WERI-Rb-1 (cell line): ENCODE measurements around the gene PILRA.

Experiments
- DNase-seq: peaks from one replicate; pipeline ENCODE4 v3.0.0-alpha.2; 2020
- H3K27ac ChIP-seq: fragments of 250-450 bp; sonication (Bioruptor Pico); 2 replicates; pipeline ENCODE4 v1.5.1; 2020; ENCODE audit warnings: mild to moderate bottlenecking, moderate library complexity
- H3K27me3 ChIP-seq: fragments of 250-450 bp; sonication (Bioruptor Pico); 2 replicates; pipeline ENCODE4 v1.5.1; 2021; ENCODE audit warnings: mild to moderate bottlenecking, low read depth, moderate library complexity; ENCODE audit not compliant: insufficient read depth, severe bottlenecking
- H3K36me3 ChIP-seq: fragments of 250-450 bp; sonication (Bioruptor Pico); 2 replicates; pipeline ENCODE4 v1.5.1; 2020; ENCODE audit warnings: mild to moderate bottlenecking, moderate library complexity
- H3K4me3 ChIP-seq: 2 replicates; pipeline ENCODE4 v1.5.1; 2011; ENCODE audit warnings: low read depth, mild to moderate bottlenecking, control low read depth, low read length
- H3K9me3 ChIP-seq: fragments of 250-450 bp; sonication (Bioruptor Pico); 2 replicates; pipeline ENCODE4 v1.5.1; 2021; ENCODE audit warnings: mild to moderate bottlenecking, moderate library complexity; ENCODE audit not compliant: severe bottlenecking
- TF ChIP-seq, protein P1 (sequence below): IDR thresholded peaks from 2 replicates; pipeline ENCODE4 v1.5.1; 2011; ENCODE audit warnings: low read depth, mild to moderate bottlenecking, control low read depth, inconsistent platforms, low read length

PILRA gene

DNA sequence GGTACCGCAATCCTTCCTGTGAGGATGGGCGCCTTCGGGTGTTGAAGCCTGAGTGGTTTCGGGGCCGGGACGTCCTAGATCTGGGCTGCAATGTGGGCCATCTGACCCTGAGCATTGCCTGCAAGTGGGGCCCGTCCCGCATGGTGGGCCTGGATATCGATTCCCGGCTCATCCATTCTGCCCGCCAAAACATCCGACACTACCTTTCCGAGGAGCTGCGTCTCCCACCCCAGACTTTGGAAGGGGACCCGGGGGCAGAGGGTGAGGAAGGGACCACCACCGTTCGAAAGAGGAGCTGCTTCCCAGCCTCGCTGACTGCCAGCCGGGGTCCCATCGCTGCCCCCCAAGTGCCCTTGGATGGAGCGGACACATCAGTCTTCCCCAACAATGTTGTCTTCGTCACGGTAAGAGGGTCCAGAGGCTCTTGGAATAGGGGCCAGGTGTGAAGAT, 58.0 kb downstream of the PILRA start:
- TF ChIP-seq, protein P1, sequence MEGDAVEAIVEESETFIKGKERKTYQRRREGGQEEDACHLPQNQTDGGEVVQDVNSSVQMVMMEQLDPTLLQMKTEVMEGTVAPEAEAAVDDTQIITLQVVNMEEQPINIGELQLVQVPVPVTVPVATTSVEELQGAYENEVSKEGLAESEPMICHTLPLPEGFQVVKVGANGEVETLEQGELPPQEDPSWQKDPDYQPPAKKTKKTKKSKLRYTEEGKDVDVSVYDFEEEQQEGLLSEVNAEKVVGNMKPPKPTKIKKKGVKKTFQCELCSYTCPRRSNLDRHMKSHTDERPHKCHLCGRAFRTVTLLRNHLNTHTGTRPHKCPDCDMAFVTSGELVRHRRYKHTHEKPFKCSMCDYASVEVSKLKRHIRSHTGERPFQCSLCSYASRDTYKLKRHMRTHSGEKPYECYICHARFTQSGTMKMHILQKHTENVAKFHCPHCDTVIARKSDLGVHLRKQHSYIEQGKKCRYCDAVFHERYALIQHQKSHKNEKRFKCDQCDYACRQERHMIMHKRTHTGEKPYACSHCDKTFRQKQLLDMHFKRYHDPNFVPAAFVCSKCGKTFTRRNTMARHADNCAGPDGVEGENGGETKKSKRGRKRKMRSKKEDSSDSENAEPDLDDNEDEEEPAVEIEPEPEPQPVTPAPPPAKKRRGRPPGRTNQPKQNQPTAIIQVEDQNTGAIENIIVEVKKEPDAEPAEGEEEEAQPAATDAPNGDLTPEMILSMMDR, result no peak
- no peak for DNase-seq
- Histone ChIP-seq H3K27me3 (no peaks in the 10 kb centered on the region), H3K27ac (no peak overlapping the region; the same call in 1 of the 2 replicates), H3K9me3 (no peaks in the 10 kb centered on the region), H3K36me3 (peaks cover 57% of the 10 kb centered on the region), H3K4me3 (no peak overlapping the region)

DNA sequence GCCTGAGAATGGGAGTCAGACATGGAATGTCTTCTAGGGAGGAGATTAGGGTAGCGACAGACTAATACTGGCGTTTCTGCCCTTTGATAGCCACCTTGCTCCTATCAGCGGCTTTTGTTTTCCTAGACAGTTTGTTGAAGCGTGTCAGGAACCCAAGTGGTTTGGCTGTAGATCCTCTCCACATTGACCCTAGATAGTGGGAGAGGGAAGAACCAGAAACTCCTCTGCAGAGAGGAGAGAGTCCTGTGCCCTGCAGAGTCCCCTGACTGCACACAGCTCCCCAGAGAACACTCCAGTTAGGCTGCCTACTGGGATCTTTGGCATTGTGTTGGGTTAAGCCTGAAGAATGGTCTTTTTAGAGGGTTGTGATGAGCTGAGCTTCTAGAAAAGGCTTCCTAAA, 58.8 kb downstream of the PILRA start:
- H3K4me3 ChIP-seq, result no peak overlapping the region
- TF ChIP-seq, protein P1, result no peak
- no peaks in the 10 kb centered on the region for H3K27me3 ChIP-seq
- DNase-seq, result no peak
- H3K9me3 ChIP-seq, result no peaks in the 10 kb centered on the region
- no peak overlapping the region for H3K27ac ChIP-seq
- H3K36me3 ChIP-seq, result peaks cover 57% of the 10 kb centered on the region

DNA sequence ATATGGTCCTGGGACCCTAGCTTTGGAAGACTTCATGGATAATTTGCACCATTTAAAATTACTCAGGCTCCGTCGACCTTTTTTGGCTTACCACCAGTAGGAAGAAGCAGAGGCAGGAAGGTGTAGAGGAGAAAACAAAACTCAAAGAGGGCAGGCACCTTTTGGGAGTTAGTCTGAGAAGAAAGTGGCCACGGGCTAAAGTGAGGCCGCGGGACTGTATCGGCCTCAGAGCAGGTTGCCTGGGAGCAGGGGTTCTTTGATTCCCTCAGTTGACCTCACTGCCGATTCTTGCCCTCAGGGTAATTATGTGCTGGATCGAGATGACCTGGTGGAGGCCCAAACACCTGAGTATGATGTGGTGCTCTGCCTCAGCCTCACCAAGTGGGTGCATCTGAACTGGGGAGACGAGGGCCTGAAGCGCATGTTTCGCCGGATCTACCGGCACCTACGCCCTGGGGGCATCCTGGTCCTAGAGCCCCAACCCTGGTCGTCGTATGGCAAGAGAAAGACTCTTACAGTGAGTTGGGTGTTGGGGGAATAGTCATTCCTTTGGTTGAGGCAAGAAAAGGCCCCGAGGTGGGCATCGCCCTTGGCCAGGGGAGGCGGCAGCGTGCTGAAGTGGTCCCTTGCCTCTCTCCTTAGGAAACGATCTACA, 59.5 kb downstream of the PILRA start:
- Histone ChIP-seq H3K4me3 (no peak overlapping the region), H3K36me3 (peaks cover 57% of the 10 kb centered on the region), H3K9me3 (no peaks in the 10 kb centered on the region), H3K27ac (no peak overlapping the region), H3K27me3 (no peaks in the 10 kb centered on the region)
- TF ChIP-seq, protein P1, result no peak
- no peak for DNase-seq

DNA sequence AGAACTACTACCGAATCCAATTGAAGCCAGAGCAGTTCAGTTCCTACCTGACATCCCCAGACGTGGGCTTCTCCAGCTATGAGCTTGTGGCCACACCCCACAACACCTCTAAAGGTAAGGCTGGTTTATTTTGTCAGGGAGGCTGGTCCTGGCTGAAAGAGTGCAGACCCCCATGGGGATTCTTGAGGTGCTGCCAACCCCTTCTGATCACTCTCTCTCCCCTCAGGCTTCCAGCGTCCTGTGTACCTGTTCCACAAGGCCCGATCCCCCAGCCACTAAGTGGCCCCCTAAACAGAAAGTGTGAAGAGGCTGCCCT, 59.9 kb downstream of the PILRA start:
- TF ChIP-seq, protein P1, result no peak
- no peak overlapping the region for H3K4me3 ChIP-seq
- H3K9me3 ChIP-seq, result no peaks in the 10 kb centered on the region
- no peak overlapping the region for H3K27ac ChIP-seq
- H3K36me3 ChIP-seq, result peaks cover 57% of the 10 kb centered on the region
- DNase-seq, result no peak
- no peaks in the 10 kb centered on the region for H3K27me3 ChIP-seq

DNA sequence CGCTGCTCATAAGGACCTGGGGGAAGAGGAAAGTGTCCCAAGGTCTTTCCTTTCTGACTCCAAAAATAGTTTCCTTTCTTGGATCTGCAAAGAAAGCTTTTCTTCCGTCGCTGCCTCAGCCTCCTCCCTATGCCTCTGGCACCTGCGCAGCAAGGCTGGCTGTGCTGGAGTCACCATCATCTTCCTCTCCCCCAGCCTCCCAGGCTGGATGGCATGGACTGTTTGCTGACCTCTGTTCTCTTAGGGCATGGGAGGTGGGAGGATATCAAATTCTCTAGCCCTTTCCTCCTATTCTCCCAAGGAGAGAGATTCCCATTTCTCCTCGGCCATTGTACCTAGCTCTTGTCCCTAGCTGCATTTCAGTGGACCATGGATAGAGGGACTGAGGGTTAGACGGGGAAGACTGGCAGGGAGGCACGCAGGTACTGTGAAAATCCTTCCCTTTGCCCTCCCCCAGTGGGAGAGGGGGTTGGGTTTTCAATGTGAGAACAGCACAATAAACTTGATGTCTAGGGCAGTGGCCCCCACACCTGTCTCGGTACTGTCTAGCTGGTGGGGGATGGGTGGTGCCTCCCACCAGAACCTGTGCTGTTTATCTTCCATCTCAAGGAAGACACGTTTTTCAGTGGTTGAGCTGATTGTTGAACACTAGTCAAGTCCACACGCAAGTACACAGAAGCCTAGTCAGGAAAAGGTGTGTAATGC, 60.5 kb downstream of the PILRA start:
- no peak for DNase-seq
- Histone ChIP-seq H3K27me3 (no peaks in the 10 kb centered on the region), H3K36me3 (peaks cover 57% of the 10 kb centered on the region), H3K27ac (peak overlapping the region; percentile 18; the same call in 1 of the 2 replicates), H3K9me3 (no peaks in the 10 kb centered on the region), H3K4me3 (no peak overlapping the region)
- TF ChIP-seq, protein P1, result no peak
